BLaER1 (cell line): ENCODE results near the gene ZNF417.
"Not testable (repeated sequence)": the region's sequence is repeated elsewhere in the genome, so short reads cannot be mapped to it uniquely, and the experiment has no call there.

Experiments
- H3K27ac ChIP-seq: shearing (Covaris generic); formaldehyde crosslinking; 2 replicates; pipeline ENCODE4 v1.8.1; 2022
- H3K27me3 ChIP-seq: shearing (Covaris generic); formaldehyde crosslinking; 2 replicates; pipeline ENCODE4 v1.8.1; 2022
- H3K36me3 ChIP-seq: shearing (Covaris generic); formaldehyde crosslinking; 2 replicates; pipeline ENCODE4 v1.8.1; 2022
- H3K4me1 ChIP-seq: shearing (Covaris generic); formaldehyde crosslinking; 2 replicates; pipeline ENCODE4 v1.8.1; 2022
- H3K4me2 ChIP-seq: shearing (Covaris generic); formaldehyde crosslinking; 2 replicates; pipeline ENCODE4 v1.8.1; 2022
- H3K4me3 ChIP-seq: shearing (Covaris generic); formaldehyde crosslinking; 2 replicates; pipeline ENCODE4 v1.8.1; 2022
- H3K9ac ChIP-seq: shearing (Covaris generic); formaldehyde crosslinking; 2 replicates; pipeline ENCODE4 v1.8.1; 2022
- H3K9me3 ChIP-seq: shearing (Covaris generic); formaldehyde crosslinking; 2 replicates; pipeline ENCODE4 v1.8.1; 2022
- H4K20me1 ChIP-seq: shearing (Covaris generic); formaldehyde crosslinking; 2 replicates; pipeline ENCODE4 v1.8.1; 2022
- Cebpa-rat ChIP-seq: shearing (Covaris generic); IDR thresholded peaks from 2 replicates; pipeline ENCODE4 v1.8.1; 2022

ZNF417 gene

GRCh38 chr19:57935731-57936130 lies 19.3 kb upstream of the ZNF417 start:
- TF ChIP-seq Cebpa-rat, result no peak
- H3K9me3 ChIP-seq, result peaks cover 99% of the 10 kb centered on the region
- H3K4me2 ChIP-seq, result no peak overlapping the region

GRCh38 chr19:57934820-57935665 lies 18.7 kb upstream of the ZNF417 start, which contains the start of gene ZNF418:
TSS of gene ZNF418 (minus strand) at chr19:57935402. CDS start at chr19:57933822, 1,580 bp downstream.
- Histone ChIP-seq H3K9ac (peak within 1 kb of the TSS; percentile 84), H3K4me1 (peaks cover 6% of the 10 kb centered on the region), H4K20me1 (no peaks in the 10 kb centered on the region), H3K36me3 (peaks cover 98% of the 10 kb centered on the region), H3K27me3 (no peaks in the 10 kb centered on the region), H3K4me2 (peak within 1 kb of the TSS; percentile 75), H3K27ac (peak within 1 kb of the TSS; percentile 81), H3K9me3 (peaks cover 99% of the 10 kb centered on the region), H3K4me3 (peak within 1 kb of the TSS; percentile 77)
- TF ChIP-seq Cebpa-rat, result no peak

More at GRCh38 chr19:57935731-57936130, 19.3 kb upstream of the ZNF417 start:
- H3K27me3 ChIP-seq, result no peaks in the 10 kb centered on the region
- H3K4me3 ChIP-seq, result peak overlapping the region; percentile 77; the same call in 1 of the 2 replicates
- no peak overlapping the region for H3K27ac ChIP-seq
- H4K20me1 ChIP-seq, result no peaks in the 10 kb centered on the region
- H3K36me3 ChIP-seq, result peaks cover 99% of the 10 kb centered on the region
- peaks cover 6% of the 10 kb centered on the region for H3K4me1 ChIP-seq
- H3K9ac ChIP-seq, result no peak overlapping the region

GRCh38 chr19:57927587-57927986 lies 11.2 kb upstream of the ZNF417 start:
- no peaks in the 10 kb centered on the region for H3K27me3 ChIP-seq
- peaks cover 85% of the 10 kb centered on the region for H3K9me3 ChIP-seq
- H3K4me2 ChIP-seq, result no peak overlapping the region
- H3K27ac ChIP-seq, result no peak overlapping the region
- H3K36me3 ChIP-seq, result peaks cover 92% of the 10 kb centered on the region
- no peaks in the 10 kb centered on the region for H3K4me1 ChIP-seq
- no peak for TF ChIP-seq Cebpa-rat
- no peaks in the 10 kb centered on the region for H4K20me1 ChIP-seq
- no peak overlapping the region for H3K4me3 ChIP-seq
- no peak overlapping the region for H3K9ac ChIP-seq

- peaks cover 13% of the 10 kb centered on the region for H3K4me1 ChIP-seq
- no peak overlapping the region for H3K27ac ChIP-seq
- TF ChIP-seq Cebpa-rat, result no peak
- H3K9ac ChIP-seq, result no peak overlapping the region
- peak overlapping the region; percentile 95 for H3K4me2 ChIP-seq
- H4K20me1 ChIP-seq, result peaks cover 15% of the 10 kb centered on the region
- no peaks in the 10 kb centered on the region for H3K27me3 ChIP-seq
- H3K4me3 ChIP-seq, result no peak overlapping the region
- no peaks in the 10 kb centered on the region for H3K9me3 ChIP-seq
- H3K36me3 ChIP-seq, result peaks cover 60% of the 10 kb centered on the region
Observed at GRCh38 chr19:57914531-57914930, 1.9 kb downstream of the ZNF417 start.

- Histone ChIP-seq H3K27ac (no peak overlapping the region), H3K36me3 (peaks cover 69% of the 10 kb centered on the region), H3K9ac (no peak overlapping the region), H3K4me2 (no peak overlapping the region), H3K4me1 (no peaks in the 10 kb centered on the region), H4K20me1 (peaks cover 51% of the 10 kb centered on the region), H3K9me3 (no peaks in the 10 kb centered on the region), H3K27me3 (no peaks in the 10 kb centered on the region), H3K4me3 (no peak overlapping the region)
- TF ChIP-seq Cebpa-rat, result no peak
Observed at GRCh38 chr19:57907394-57907793, 9.0 kb downstream of the ZNF417 start.

GRCh38 chr19:57905258-57905657 lies 11.1 kb downstream of the ZNF417 start:
- no peak for TF ChIP-seq Cebpa-rat
- no peaks in the 10 kb centered on the region for H3K9me3 ChIP-seq
- no peaks in the 10 kb centered on the region for H3K4me1 ChIP-seq
- no peaks in the 10 kb centered on the region for H3K27me3 ChIP-seq
- H3K4me2 ChIP-seq, result no peak overlapping the region
- no peak overlapping the region for H3K4me3 ChIP-seq
- H3K9ac ChIP-seq, result no peak overlapping the region
- H3K27ac ChIP-seq, result no peak overlapping the region
- peaks cover 40% of the 10 kb centered on the region; the same call in 1 of the 2 replicates for H4K20me1 ChIP-seq
- H3K36me3 ChIP-seq, result peaks cover 55% of the 10 kb centered on the region

GRCh38 chr19:57903618-57904184 lies 12.7 kb downstream of the ZNF417 start:
- Histone ChIP-seq H3K27me3 (no peaks in the 10 kb centered on the region), H4K20me1 (peaks cover 38% of the 10 kb centered on the region; the same call in 1 of the 2 replicates), H3K9me3 (no peaks in the 10 kb centered on the region), H3K4me1 (no peaks in the 10 kb centered on the region), H3K4me2 (no peak overlapping the region), H3K27ac (no peak overlapping the region), H3K4me3 (no peak overlapping the region), H3K36me3 (peaks cover 47% of the 10 kb centered on the region), H3K9ac (no peak overlapping the region)
- TF ChIP-seq Cebpa-rat, result no peak

GRCh38 chr19:57900311-57900710 lies 16.1 kb downstream of the ZNF417 start:
- no peak overlapping the region for H3K4me2 ChIP-seq
- H3K27me3 ChIP-seq, result no peaks in the 10 kb centered on the region
- peaks cover 19% of the 10 kb centered on the region; the same call in 1 of the 2 replicates for H4K20me1 ChIP-seq
- H3K9ac ChIP-seq, result no peak overlapping the region
- no peak overlapping the region for H3K4me3 ChIP-seq
- no peaks in the 10 kb centered on the region for H3K9me3 ChIP-seq
- no peak overlapping the region for H3K27ac ChIP-seq
- H3K36me3 ChIP-seq, result peaks cover 25% of the 10 kb centered on the region
- H3K4me1 ChIP-seq, result no peaks in the 10 kb centered on the region
- TF ChIP-seq Cebpa-rat, result no peak

GRCh38 chr19:57890706-57891105 lies 25.7 kb downstream of the ZNF417 start:
- H3K36me3 ChIP-seq, result peaks cover 17% of the 10 kb centered on the region
- H4K20me1 ChIP-seq, H3K9ac ChIP-seq, H3K27me3 ChIP-seq, H3K27ac ChIP-seq, H3K4me2 ChIP-seq, H3K4me3 ChIP-seq: not testable (repeated sequence)
- peaks cover 24% of the 10 kb centered on the region for H3K9me3 ChIP-seq
- peaks cover 13% of the 10 kb centered on the region for H3K4me1 ChIP-seq
